D721Med (cell line): ENCODE results near the gene GSAP.

ENCODE experiments used
- DNase-seq: peaks from one replicate; pipeline ENCODE4 v3.0.0; 2011; ENCODE audit warnings: low spot score; ENCODE audit not compliant: insufficient read length
- FAIRE-seq: peaks from 2 replicates; lab custom pipeline; 2011; peaks lifted over from hg19 to GRCh38; lab: Jason Lieb, UNC
- TF ChIP-seq, protein P1 (sequence below): IDR thresholded peaks from 2 replicates; pipeline ENCODE4 v1.5.1; 2012; ENCODE audit warnings: mild to moderate bottlenecking, control low read depth; ENCODE audit not compliant: insufficient read depth; ENCODE audit errors: missing control alignments

Gene GSAP

DNA sequence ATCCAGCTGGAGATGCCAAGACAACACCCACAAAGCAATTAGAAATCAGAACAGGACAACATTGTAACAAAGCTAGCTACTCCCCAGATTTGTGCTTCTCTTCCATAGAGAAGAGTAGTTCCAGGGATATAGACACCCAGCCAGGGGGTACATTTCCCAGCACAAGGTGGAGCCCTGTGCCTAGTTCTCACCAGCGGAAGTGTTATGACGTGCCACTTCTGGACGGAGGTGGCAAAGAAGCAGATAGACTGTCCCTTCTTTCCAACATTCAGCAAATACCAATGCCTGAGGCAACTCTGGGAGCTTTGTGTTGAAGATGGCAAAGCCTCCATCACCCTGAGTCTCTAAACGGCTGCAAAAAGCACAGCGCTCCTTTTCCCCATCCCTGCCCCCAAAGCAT lies 23.4 kb upstream of the GSAP start:
- no peak for FAIRE-seq
- DNase-seq = no peak
- TF ChIP-seq, protein P1, sequence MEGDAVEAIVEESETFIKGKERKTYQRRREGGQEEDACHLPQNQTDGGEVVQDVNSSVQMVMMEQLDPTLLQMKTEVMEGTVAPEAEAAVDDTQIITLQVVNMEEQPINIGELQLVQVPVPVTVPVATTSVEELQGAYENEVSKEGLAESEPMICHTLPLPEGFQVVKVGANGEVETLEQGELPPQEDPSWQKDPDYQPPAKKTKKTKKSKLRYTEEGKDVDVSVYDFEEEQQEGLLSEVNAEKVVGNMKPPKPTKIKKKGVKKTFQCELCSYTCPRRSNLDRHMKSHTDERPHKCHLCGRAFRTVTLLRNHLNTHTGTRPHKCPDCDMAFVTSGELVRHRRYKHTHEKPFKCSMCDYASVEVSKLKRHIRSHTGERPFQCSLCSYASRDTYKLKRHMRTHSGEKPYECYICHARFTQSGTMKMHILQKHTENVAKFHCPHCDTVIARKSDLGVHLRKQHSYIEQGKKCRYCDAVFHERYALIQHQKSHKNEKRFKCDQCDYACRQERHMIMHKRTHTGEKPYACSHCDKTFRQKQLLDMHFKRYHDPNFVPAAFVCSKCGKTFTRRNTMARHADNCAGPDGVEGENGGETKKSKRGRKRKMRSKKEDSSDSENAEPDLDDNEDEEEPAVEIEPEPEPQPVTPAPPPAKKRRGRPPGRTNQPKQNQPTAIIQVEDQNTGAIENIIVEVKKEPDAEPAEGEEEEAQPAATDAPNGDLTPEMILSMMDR = peak; percentile 38

GRCh38 chr7:77438131-77438530 lies 22.0 kb upstream of the GSAP start:
- TF ChIP-seq, protein P1 = no peak
- DNase-seq (no peak), FAIRE-seq (no peak)

DNA sequence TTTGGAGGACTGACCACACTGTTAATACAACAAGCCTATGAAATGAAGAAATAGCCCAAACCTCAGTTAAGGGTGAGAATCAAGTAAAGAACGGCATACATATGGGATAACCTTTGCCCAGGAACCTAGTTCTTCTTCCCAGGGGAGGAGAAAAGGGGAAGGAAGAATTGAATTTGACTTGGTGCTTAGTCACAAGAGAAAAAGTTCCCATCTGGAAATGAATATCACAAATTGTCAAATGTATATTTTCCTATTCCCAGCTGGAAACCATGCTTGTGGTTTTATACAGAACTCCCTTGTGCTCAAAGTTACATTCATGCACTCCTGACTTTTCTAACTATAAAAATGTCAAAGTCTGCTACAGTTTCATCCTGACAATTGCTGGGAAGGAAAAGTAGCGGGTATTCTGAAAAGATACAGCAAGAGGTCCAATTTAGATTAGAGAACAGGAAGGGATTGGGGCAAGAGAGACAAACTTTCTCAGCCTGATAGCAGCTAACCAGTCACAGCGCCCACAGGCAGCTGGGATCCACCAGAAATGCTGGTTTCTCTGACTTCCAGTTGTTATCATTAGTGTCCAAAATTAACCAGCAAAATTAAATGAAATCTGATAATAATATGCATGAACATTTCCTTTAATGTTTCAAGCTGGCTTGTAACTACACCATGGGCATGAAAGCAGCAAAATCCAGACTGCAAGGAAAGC lies 18.6 kb upstream of the GSAP start:
- FAIRE-seq (no peak), DNase-seq (no peak)
- TF ChIP-seq, protein P1 = no peak

GRCh38 chr7:77433901-77434300 lies 17.8 kb upstream of the GSAP start:
- FAIRE-seq = no peak
- TF ChIP-seq, protein P1 = no peak
- DNase-seq = no peak

DNA sequence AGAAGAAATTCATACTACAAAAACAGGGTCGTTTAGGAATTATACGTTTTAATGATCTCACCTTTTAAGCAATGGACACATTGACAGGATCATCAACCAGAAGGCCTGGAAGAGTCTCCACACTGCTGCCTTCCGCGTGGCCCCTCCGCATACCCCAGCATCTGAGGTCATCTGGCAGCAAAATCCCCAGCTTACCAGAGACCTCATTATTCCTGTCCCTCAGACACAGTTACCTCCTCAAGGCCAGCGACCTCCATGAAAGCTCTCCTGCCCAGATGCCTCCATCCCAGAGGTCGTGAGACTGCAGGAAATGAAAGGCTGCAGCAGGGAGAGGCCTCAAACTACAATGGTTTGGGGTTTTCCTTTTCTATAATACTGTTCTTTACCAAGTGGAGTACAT lies 14.8 kb upstream of the GSAP start:
- no peak for FAIRE-seq
- DNase-seq = no peak
- TF ChIP-seq, protein P1 = no peak

DNA sequence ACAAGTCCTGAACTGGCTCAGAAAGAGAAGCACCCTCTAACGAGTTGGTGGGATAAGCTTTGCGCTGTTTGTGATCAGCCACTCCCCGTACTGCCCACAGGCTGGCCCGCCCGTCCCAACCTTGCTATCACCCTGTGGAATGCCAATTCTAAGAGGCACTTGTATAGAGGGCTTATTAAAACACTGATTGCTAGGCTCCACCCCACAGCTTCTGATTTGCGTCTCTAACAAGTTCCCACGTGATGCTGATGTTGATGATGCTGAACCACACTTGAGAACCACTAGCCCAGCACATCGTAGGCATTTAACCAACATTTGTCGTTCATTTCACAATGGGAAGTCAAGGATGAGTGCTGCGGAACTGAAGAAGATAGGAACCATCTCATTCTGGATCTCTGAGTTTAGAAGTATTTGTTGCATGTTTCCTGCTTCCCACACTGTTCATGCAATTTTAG lies 12.7 kb upstream of the GSAP start:
- DNase-seq (no peak), FAIRE-seq (no peak)
- TF ChIP-seq, protein P1 = no peak

GRCh38 chr7:77427996-77428603 lies 12.0 kb upstream of the GSAP start:
- FAIRE-seq (no peak), DNase-seq (no peak)
- TF ChIP-seq, protein P1 = no peak
